Ishikawa (cell line): ENCODE measurements around the gene NTRK3.

Source experiments
- CEBPB ChIP-seq: IDR thresholded peaks from 2 replicates; pipeline ENCODE4 v1.6.1; 2012
- CREB1 ChIP-seq: IDR thresholded peaks from 2 replicates; pipeline ENCODE4 v1.6.1; 2012; ENCODE audit warnings: low read depth
- EGR1 ChIP-seq: IDR thresholded peaks from 2 replicates; pipeline ENCODE4 v1.6.1; 2012
- EP300 ChIP-seq: IDR thresholded peaks from 2 replicates; pipeline ENCODE4 v1.6.1; 2012; ENCODE audit warnings: borderline replicate concordance
- FOXM1 ChIP-seq: IDR thresholded peaks from 2 replicates; pipeline ENCODE4 v1.6.1; 2012; ENCODE audit warnings: low read depth, borderline replicate concordance
- NFIC ChIP-seq: IDR thresholded peaks from 2 replicates; pipeline ENCODE4 v1.6.1; 2012
- RAD21 ChIP-seq: IDR thresholded peaks from 2 replicates; pipeline ENCODE4 v1.6.1; 2012; ENCODE audit warnings: low read depth
- TAF1 ChIP-seq: IDR thresholded peaks from 2 replicates; pipeline ENCODE4 v1.6.1; 2012; ENCODE audit warnings: low read depth, mild to moderate bottlenecking
- TCF12 ChIP-seq: IDR thresholded peaks from 2 replicates; pipeline ENCODE4 v1.6.1; 2012; ENCODE audit warnings: low read depth
- TEAD4 ChIP-seq: IDR thresholded peaks from 2 replicates; pipeline ENCODE4 v1.6.1; 2012
- YY1 ChIP-seq: IDR thresholded peaks from 2 replicates; pipeline ENCODE4 v1.6.1; 2012; ENCODE audit warnings: low read depth
- ZBTB7A ChIP-seq: IDR thresholded peaks from 2 replicates; pipeline ENCODE4 v1.6.1; 2012; ENCODE audit warnings: low read depth
- TF ChIP-seq, protein P1 (sequence below): IDR thresholded peaks from 2 replicates; pipeline ENCODE4 v1.6.1; 2012; ENCODE audit warnings: low read depth, mild to moderate bottlenecking
- TF ChIP-seq, protein P2 (sequence below): IDR thresholded peaks from 2 replicates; pipeline ENCODE4 v1.6.1; 2012
- TF ChIP-seq, protein P3 (sequence below): IDR thresholded peaks from 2 replicates; pipeline ENCODE4 v1.6.1; 2012

Gene NTRK3

DNA sequence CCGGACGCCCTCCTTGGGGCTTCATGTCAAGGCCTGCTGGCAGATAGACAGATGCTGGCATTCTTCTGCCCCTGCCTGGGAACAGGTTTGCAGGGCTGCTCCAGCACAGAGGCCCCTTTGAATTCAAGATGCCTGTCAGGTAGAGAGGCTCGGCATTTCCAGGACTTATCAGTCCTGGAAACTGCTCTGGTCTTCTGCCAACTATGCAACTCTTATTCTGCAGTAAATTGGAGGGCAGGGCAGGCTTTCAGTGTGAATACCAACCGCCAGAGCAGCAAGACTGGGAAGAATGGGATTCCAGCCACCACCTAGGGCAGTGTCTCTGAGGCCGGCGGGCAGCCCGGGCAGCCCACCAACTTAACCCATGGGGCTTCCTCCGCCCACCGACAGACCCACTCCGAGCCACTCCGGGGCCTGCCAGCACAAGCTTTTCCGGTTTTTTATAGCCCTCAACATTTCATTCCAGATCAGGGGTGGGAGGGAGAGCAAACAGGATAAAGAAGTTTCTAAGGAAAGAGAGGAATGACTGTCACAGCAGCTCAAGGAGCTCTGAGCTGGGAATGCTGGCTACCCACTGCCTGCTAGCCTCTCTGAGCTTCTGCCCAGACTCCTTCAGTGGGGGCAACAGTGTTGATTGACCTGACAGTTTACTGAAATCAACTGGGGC lies 140.9 kb downstream of the NTRK3 start:
- TF ChIP-seq EGR1 (no peak), YY1 (no peak), TCF12 (no peak), RAD21 (no peak), TEAD4 (no peak), TAF1 (no peak), CREB1 (no peak), EP300 (no peak), NFIC (no peak), ZBTB7A (no peak), CEBPB (no peak), FOXM1 (no peak)
- TF ChIP-seq, protein P1, sequence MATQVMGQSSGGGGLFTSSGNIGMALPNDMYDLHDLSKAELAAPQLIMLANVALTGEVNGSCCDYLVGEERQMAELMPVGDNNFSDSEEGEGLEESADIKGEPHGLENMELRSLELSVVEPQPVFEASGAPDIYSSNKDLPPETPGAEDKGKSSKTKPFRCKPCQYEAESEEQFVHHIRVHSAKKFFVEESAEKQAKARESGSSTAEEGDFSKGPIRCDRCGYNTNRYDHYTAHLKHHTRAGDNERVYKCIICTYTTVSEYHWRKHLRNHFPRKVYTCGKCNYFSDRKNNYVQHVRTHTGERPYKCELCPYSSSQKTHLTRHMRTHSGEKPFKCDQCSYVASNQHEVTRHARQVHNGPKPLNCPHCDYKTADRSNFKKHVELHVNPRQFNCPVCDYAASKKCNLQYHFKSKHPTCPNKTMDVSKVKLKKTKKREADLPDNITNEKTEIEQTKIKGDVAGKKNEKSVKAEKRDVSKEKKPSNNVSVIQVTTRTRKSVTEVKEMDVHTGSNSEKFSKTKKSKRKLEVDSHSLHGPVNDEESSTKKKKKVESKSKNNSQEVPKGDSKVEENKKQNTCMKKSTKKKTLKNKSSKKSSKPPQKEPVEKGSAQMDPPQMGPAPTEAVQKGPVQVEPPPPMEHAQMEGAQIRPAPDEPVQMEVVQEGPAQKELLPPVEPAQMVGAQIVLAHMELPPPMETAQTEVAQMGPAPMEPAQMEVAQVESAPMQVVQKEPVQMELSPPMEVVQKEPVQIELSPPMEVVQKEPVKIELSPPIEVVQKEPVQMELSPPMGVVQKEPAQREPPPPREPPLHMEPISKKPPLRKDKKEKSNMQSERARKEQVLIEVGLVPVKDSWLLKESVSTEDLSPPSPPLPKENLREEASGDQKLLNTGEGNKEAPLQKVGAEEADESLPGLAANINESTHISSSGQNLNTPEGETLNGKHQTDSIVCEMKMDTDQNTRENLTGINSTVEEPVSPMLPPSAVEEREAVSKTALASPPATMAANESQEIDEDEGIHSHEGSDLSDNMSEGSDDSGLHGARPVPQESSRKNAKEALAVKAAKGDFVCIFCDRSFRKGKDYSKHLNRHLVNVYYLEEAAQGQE = no peak
- TF ChIP-seq, protein P2, sequence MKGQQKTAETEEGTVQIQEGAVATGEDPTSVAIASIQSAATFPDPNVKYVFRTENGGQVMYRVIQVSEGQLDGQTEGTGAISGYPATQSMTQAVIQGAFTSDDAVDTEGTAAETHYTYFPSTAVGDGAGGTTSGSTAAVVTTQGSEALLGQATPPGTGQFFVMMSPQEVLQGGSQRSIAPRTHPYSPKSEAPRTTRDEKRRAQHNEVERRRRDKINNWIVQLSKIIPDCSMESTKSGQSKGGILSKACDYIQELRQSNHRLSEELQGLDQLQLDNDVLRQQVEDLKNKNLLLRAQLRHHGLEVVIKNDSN = no peak
- TF ChIP-seq, protein P3, sequence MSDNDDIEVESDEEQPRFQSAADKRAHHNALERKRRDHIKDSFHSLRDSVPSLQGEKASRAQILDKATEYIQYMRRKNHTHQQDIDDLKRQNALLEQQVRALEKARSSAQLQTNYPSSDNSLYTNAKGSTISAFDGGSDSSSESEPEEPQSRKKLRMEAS = no peak

DNA sequence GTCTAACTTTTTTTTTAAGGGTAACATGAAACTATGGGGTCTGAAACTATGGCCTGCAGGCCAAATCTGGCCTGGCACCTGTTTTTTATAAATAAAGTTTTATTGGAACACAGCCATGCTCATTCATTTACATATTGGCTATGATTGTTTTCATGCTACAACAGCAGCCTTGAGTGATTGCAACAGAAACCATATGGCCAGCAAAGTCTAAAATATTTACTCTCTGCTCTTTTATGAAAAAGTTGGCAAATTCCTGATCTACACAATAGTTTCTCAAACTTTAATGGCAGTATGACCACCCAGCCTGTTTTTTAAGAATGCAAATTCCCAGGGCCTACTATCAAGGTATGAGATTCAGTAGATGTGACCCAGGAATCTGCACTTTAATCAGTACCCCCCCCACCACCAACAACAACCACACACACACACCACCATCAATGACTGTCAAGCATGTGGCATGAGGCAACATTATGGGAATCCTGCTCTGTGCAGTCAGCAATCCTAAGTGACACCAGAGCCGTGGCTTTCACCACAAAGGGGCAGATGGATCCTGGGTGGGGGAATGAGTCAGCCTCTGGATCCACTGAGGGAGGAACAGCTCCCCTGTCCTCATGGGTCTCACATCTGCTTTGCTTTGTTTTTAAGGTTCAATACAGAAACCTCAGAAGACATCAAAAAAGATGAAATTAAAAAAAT lies 142.8 kb downstream of the NTRK3 start:
- TF ChIP-seq, protein P2 = no peak
- TF ChIP-seq TEAD4 (no peak), RAD21 (no peak), TCF12 (no peak), CREB1 (no peak), FOXM1 (no peak), EGR1 (no peak), ZBTB7A (no peak), EP300 (no peak), NFIC (no peak)
- TF ChIP-seq, protein P1 = no peak
- TF ChIP-seq, protein P3 = no peak

DNA sequence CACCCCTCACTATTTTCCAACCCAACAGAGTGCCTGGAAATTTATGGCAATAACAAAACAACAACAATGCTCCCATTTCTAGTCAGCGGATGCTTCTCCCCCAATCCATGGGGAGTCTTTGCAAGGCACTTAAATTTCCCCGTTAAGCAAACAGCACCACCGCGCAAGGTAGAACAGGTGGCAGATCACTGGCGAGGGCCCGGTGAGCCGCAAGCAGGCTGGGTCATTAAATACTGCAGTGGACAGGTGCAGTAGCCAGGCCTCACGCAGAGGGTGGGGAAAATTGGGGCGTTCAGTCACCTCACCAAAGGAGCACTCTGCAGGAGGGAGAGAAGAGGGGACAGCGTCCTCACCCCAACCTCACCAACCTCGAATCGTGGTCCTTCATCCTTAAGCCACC lies 147.5 kb downstream of the NTRK3 start:
- TF ChIP-seq NFIC (no peak), FOXM1 (no peak), CEBPB (no peak), YY1 (no peak), ZBTB7A (no peak), TAF1 (no peak), CREB1 (no peak), EP300 (no peak), EGR1 (no peak), TEAD4 (no peak), RAD21 (no peak), TCF12 (no peak)
- TF ChIP-seq, protein P1 = no peak
- TF ChIP-seq, protein P3 = no peak

DNA sequence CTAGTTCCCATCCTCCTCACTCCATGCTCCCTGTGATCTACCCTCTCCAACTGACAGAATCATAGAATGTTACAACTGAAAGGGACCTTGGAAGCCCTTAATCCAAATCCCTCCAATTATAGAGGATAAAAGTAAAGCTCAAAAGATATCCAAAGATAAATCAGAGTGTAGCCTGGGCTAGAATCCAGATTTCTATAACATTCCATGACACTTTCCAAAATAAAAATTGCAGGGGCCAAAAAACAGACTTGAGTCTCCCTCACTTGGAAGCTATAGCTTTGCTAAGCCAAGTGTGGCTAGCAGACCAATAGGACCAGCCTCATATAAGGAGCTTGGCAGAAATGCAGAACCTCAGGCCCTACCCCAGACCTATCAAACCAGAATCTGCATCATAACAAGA lies 148.1 kb downstream of the NTRK3 start:
- TF ChIP-seq, protein P1 = no peak
- no peak for TF ChIP-seq TCF12
- no peak for TF ChIP-seq EP300
- TF ChIP-seq TEAD4 = no peak
- no peak for TF ChIP-seq NFIC
- TF ChIP-seq CEBPB = no peak
- TF ChIP-seq CREB1 = no peak
- TF ChIP-seq FOXM1 = no peak
- TF ChIP-seq TAF1 = no peak
- TF ChIP-seq YY1 = no peak
- TF ChIP-seq ZBTB7A = no peak
- TF ChIP-seq, protein P3 = no peak
- no peak for TF ChIP-seq EGR1
- no peak for TF ChIP-seq RAD21
- TF ChIP-seq, protein P2 = no peak
